Measurements from ENCODE around the gene MRTO4. TPM values are rescaled to one million over a fixed set of nuclear protein-coding genes. Genes with fewer than 3 reads are reported as not detected.

MRTO4 gene
- total and polyA plus RNA-seq, 9 of the 15 experiments (the other 6 are each of a cell fraction or from before 2014, with no cell fraction given): 62.0 to 173 (median 146) TPM

DNA sequence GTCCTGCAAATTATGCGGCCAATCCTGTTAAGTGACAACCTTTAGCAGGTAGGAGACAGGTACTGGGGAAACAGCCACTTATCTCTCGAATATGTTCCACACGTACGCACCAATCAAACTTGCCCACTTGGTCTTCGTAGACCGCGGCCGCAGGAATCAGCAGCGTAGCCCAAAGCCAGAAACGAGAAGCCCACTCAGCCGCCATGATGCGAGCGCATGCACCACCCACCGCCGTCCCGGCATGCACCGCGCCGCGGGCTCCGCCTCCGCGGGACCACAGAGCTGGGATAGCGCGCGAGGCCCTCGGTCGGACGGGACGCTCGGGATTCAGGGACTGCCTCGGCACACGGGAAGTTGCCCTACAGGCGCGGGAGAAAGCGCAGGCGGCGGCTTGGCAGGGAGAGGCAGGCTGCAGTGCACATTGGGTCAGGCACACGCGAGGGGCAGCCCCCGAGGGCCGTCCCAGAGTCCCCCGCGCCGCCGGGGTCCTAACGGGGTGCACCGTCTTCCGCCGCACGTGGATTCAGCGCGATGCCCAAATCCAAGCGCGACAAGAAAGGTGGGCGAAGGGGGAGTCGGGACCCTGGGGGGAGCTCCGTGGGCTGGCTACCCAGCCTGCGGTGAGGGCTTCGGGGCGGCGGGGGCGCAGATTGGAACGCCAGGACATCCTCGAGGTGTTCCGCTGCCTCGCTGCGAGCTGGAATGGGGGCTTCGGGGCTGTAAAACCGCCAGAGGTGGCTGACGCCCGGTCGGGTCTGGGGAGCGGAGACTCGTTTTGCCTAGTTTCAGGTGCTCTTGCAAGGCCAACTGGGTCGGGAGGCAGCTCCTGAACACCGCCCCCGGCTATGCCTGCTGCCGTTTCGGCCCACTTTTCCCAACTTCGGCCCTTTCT is at the start of gene MRTO4, which contains the start of gene EMC1 (continued):
- TF ChIP-seq FOXO4 (CRISPR knock-in tag; IDR thresholded peaks at IDR 0.05): 0 out of 2 replicates have a peak, but pooled peaks have one; percentile 50
- TF ChIP-seq POLR2G (IDR thresholded peaks at IDR 0.05; ENCODE audit: low read depth, low read length): peak; percentile 97
- TF ChIP-seq, protein P1, sequence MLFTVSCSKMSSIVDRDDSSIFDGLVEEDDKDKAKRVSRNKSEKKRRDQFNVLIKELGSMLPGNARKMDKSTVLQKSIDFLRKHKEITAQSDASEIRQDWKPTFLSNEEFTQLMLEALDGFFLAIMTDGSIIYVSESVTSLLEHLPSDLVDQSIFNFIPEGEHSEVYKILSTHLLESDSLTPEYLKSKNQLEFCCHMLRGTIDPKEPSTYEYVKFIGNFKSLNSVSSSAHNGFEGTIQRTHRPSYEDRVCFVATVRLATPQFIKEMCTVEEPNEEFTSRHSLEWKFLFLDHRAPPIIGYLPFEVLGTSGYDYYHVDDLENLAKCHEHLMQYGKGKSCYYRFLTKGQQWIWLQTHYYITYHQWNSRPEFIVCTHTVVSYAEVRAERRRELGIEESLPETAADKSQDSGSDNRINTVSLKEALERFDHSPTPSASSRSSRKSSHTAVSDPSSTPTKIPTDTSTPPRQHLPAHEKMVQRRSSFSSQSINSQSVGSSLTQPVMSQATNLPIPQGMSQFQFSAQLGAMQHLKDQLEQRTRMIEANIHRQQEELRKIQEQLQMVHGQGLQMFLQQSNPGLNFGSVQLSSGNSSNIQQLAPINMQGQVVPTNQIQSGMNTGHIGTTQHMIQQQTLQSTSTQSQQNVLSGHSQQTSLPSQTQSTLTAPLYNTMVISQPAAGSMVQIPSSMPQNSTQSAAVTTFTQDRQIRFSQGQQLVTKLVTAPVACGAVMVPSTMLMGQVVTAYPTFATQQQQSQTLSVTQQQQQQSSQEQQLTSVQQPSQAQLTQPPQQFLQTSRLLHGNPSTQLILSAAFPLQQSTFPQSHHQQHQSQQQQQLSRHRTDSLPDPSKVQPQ (CRISPR knock-in tag; IDR thresholded peaks at IDR 0.05; ENCODE audit: borderline replicate concordance): 0 out of 2 replicates have a peak, but pooled peaks have one; percentile 25
- peak; percentile 96 for TF ChIP-seq SETDB1 (IDR thresholded peaks at IDR 0.05; ENCODE audit: low read length)
- peak; percentile 65; the same call in 1 of the 2 replicates for TF ChIP-seq ZNF274 (IDR thresholded peaks at IDR 0.05; ENCODE audit: borderline replicate concordance, low read depth, low read length)
- TF ChIP-seq TEAD4 (IDR thresholded peaks at IDR 0.05; ENCODE audit: low read length): peak; percentile 40; the same call in 1 of the 2 replicates
- no peak for TF ChIP-seq TEAD4 (CRISPR knock-in tag; IDR thresholded peaks at IDR 0.05; ENCODE audit: borderline replicate concordance)
- TF ChIP-seq, protein P2, sequence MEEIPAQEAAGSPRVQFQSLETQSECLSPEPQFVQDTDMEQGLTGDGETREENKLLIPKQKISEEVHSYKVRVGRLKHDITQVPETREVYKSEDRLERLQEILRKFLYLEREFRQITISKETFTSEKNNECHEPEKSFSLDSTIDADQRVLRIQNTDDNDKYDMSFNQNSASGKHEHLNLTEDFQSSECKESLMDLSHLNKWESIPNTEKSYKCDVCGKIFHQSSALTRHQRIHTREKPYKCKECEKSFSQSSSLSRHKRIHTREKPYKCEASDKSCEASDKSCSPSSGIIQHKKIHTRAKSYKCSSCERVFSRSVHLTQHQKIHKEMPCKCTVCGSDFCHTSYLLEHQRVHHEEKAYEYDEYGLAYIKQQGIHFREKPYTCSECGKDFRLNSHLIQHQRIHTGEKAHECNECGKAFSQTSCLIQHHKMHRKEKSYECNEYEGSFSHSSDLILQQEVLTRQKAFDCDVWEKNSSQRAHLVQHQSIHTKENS (CRISPR knock-in tag; IDR thresholded peaks at IDR 0.05): no peak; the same call in 1 of the 2 replicates
- TF ChIP-seq NCOA2 (IDR thresholded peaks at IDR 0.05; ENCODE audit: partially characterized antibody in 2 of 2): peak in 1 of 2 experiments; percentile 97
- no peak for TF ChIP-seq EWSR1 (IDR thresholded peaks at IDR 0.05; ENCODE audit: borderline replicate concordance, low read depth, partially characterized antibody)
- no peak for TF ChIP-seq TCFL5 (CRISPR knock-in tag; conservative IDR thresholded peaks at IDR 0.05)
- TF ChIP-seq EP400 (IDR thresholded peaks at IDR 0.05): peak; percentile 100
- TF ChIP-seq, protein P3, sequence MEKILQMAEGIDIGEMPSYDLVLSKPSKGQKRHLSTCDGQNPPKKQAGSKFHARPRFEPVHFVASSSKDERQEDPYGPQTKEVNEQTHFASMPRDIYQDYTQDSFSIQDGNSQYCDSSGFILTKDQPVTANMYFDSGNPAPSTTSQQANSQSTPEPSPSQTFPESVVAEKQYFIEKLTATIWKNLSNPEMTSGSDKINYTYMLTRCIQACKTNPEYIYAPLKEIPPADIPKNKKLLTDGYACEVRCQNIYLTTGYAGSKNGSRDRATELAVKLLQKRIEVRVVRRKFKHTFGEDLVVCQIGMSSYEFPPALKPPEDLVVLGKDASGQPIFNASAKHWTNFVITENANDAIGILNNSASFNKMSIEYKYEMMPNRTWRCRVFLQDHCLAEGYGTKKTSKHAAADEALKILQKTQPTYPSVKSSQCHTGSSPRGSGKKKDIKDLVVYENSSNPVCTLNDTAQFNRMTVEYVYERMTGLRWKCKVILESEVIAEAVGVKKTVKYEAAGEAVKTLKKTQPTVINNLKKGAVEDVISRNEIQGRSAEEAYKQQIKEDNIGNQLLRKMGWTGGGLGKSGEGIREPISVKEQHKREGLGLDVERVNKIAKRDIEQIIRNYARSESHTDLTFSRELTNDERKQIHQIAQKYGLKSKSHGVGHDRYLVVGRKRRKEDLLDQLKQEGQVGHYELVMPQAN (IDR thresholded peaks at IDR 0.05; ENCODE audit: borderline replicate concordance): peak; percentile 99
- TF ChIP-seq THAP7 (CRISPR knock-in tag; IDR thresholded peaks at IDR 0.05): peak; percentile 44; the same call in 1 of the 2 replicates
- no peak for TF ChIP-seq PKNOX1 (IDR thresholded peaks at IDR 0.05)
- TF ChIP-seq CSDE1 (IDR thresholded peaks at IDR 0.05): 0 out of 4 replicates have a peak, but pooled peaks of 1 of the 2 experiments have one; percentile 9

All from K562 (cell line).